Measurements from ENCODE around the gene SLC38A2.

SLC38A2 gene

GRCh38 chr12:46391630-46392029 is 19.1 kb upstream of the SLC38A2 start:
- DNase-seq: no peak
- H4K20me1 ChIP-seq (ENCODE audit: insufficient read depth, low read length): no peaks in the 10 kb centered on the region
- peaks cover 33% of the 10 kb centered on the region for H3F3A ChIP-seq (ENCODE audit: insufficient read depth, low read length)
- H3K79me2 ChIP-seq (ENCODE audit: low read length): no peaks in the 10 kb centered on the region
- no peaks in the 10 kb centered on the region for H3K9me2 ChIP-seq (replicated peaks; ENCODE audit: insufficient read depth, low read length)
- no peaks in the 10 kb centered on the region for H3K36me3 ChIP-seq (replicated peaks; ENCODE audit: insufficient read depth, low read length)
- TF ChIP-seq EZH2 (optimal IDR thresholded peaks at IDR 0.05; ENCODE audit: low read depth, low read length): no peak
- TF ChIP-seq EZH2phosphoT487 (IDR thresholded peaks at IDR 0.05; ENCODE audit: low read length): no peak
- TF ChIP-seq, protein P1, sequence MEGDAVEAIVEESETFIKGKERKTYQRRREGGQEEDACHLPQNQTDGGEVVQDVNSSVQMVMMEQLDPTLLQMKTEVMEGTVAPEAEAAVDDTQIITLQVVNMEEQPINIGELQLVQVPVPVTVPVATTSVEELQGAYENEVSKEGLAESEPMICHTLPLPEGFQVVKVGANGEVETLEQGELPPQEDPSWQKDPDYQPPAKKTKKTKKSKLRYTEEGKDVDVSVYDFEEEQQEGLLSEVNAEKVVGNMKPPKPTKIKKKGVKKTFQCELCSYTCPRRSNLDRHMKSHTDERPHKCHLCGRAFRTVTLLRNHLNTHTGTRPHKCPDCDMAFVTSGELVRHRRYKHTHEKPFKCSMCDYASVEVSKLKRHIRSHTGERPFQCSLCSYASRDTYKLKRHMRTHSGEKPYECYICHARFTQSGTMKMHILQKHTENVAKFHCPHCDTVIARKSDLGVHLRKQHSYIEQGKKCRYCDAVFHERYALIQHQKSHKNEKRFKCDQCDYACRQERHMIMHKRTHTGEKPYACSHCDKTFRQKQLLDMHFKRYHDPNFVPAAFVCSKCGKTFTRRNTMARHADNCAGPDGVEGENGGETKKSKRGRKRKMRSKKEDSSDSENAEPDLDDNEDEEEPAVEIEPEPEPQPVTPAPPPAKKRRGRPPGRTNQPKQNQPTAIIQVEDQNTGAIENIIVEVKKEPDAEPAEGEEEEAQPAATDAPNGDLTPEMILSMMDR (IDR thresholded peaks at IDR 0.05; ENCODE audit: low read length): no peak
- peaks cover 65% of the 10 kb centered on the region for H3K4me1 ChIP-seq (ENCODE audit: low read length)
- no peak overlapping the region; the same call in 1 of the 2 replicates for H3K4me3 ChIP-seq (ENCODE audit: low read length)
- H3K9ac ChIP-seq (ENCODE audit: low read length): peak overlapping the region; percentile 48; the same call in 1 of the 2 replicates
- no peak overlapping the region for H2AFZ ChIP-seq (ENCODE audit: low read length)
- H3K27ac ChIP-seq (ENCODE audit: low read length): peak overlapping the region; percentile 69; the same call in 1 of the 2 replicates
- H3K9me3 ChIP-seq (replicated peaks; ENCODE audit: insufficient read depth, low read length): no peaks in the 10 kb centered on the region
- peak overlapping the region; percentile 79 for H3K4me2 ChIP-seq (ENCODE audit: low read depth, low read length)
- H3K27me3 ChIP-seq (replicated peaks; ENCODE audit: insufficient read depth, low read length): no peaks in the 10 kb centered on the region

- Histone ChIP-seq H3K4me2 (ENCODE audit: low read depth, low read length) (peak overlapping the region; percentile 79), H3K4me3 (ENCODE audit: low read length) (peak overlapping the region; percentile 27; the same call in 1 of the 2 replicates), H2AFZ (ENCODE audit: low read length) (peak overlapping the region; percentile 20), H3F3A (ENCODE audit: insufficient read depth, low read length) (peaks cover 41% of the 10 kb centered on the region), H3K4me1 (ENCODE audit: low read length) (peaks cover 72% of the 10 kb centered on the region), H3K9me2 (replicated peaks; ENCODE audit: insufficient read depth, low read length) (no peaks in the 10 kb centered on the region), H3K79me2 (ENCODE audit: low read length) (no peaks in the 10 kb centered on the region), H4K20me1 (ENCODE audit: insufficient read depth, low read length) (no peaks in the 10 kb centered on the region), H3K27me3 (replicated peaks; ENCODE audit: insufficient read depth, low read length) (no peaks in the 10 kb centered on the region), H3K9me3 (replicated peaks; ENCODE audit: insufficient read depth, low read length) (no peaks in the 10 kb centered on the region), H3K36me3 (replicated peaks; ENCODE audit: insufficient read depth, low read length) (no peaks in the 10 kb centered on the region), H3K27ac (ENCODE audit: low read length) (peak overlapping the region; percentile 69), H3K9ac (ENCODE audit: low read length) (peak overlapping the region; percentile 48)
- DNase-seq: peak; percentile 34
- TF ChIP-seq EZH2 (optimal IDR thresholded peaks at IDR 0.05; ENCODE audit: low read depth, low read length): no peak
- TF ChIP-seq, protein P1 (IDR thresholded peaks at IDR 0.05; ENCODE audit: low read length): no peak
- no peak for TF ChIP-seq EZH2phosphoT487 (IDR thresholded peaks at IDR 0.05; ENCODE audit: low read length)
Measured at GRCh38 chr12:46390881-46391280, 18.3 kb upstream of the SLC38A2 start.

DNA sequence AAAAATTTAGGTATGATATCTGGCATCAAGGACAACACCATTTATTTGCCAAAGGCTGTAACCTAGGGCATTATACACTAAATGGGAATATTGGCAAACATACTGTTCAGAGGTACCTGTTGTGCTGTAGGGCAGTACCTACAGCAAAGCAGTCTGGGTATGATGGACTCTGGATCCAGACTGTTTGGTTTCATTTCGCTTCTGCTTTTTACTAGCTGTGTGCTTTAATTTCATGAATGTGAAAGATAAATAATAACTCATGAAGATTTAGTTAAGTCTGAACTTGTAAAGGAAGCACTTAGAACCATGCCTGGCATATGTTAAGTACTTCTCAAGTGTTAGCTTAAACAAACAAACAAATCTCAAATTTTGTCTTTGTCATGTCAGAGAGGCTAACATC is 17.7 kb upstream of the SLC38A2 start:
- H3K4me2 ChIP-seq (ENCODE audit: low read depth, low read length): peak overlapping the region; percentile 79
- H3K36me3 ChIP-seq (replicated peaks; ENCODE audit: insufficient read depth, low read length): no peaks in the 10 kb centered on the region
- H3K27me3 ChIP-seq (replicated peaks; ENCODE audit: insufficient read depth, low read length): no peaks in the 10 kb centered on the region
- peak; percentile 42 for DNase-seq
- no peaks in the 10 kb centered on the region for H3K9me2 ChIP-seq (replicated peaks; ENCODE audit: insufficient read depth, low read length)
- H3K4me3 ChIP-seq (ENCODE audit: low read length): peak overlapping the region; percentile 27
- TF ChIP-seq, protein P1 (IDR thresholded peaks at IDR 0.05; ENCODE audit: low read length): no peak
- TF ChIP-seq EZH2 (optimal IDR thresholded peaks at IDR 0.05; ENCODE audit: low read depth, low read length) (no peak), EZH2phosphoT487 (IDR thresholded peaks at IDR 0.05; ENCODE audit: low read length) (no peak)
- peak overlapping the region; percentile 20; the same call in 1 of the 2 replicates for H2AFZ ChIP-seq (ENCODE audit: low read length)
- no peaks in the 10 kb centered on the region for H4K20me1 ChIP-seq (ENCODE audit: insufficient read depth, low read length)
- peaks cover 44% of the 10 kb centered on the region for H3F3A ChIP-seq (ENCODE audit: insufficient read depth, low read length)
- no peaks in the 10 kb centered on the region for H3K9me3 ChIP-seq (replicated peaks; ENCODE audit: insufficient read depth, low read length)
- H3K79me2 ChIP-seq (ENCODE audit: low read length): peaks cover 5% of the 10 kb centered on the region
- peak overlapping the region; percentile 48 for H3K9ac ChIP-seq (ENCODE audit: low read length)
- H3K4me1 ChIP-seq (ENCODE audit: low read length): peaks cover 77% of the 10 kb centered on the region
- H3K27ac ChIP-seq (ENCODE audit: low read length): peak overlapping the region; percentile 69
